K562 (cell line): ENCODE data around the gene LBHD1.

ENCODE experiments used
- CHAMP1 ChIP-seq: fragments of 450-650 bp; IDR thresholded peaks from 2 replicates; pipeline ENCODE4 v1.6.1; 2016; ENCODE audit warnings: mild to moderate bottlenecking
- MAFK ChIP-seq: IDR thresholded peaks from 2 replicates; pipeline ENCODE4 v1.6.1; 2011; ENCODE audit warnings: low read length, improper control_type of control experiment
- SIX5 ChIP-seq, 2 experiments: IDR thresholded peaks; 2 replicates each; pipeline ENCODE4 v1.6.1; 2011; ENCODE audit warnings: low read length in 2 of 2, borderline replicate concordance in 1 of 2, low read depth in 1 of 2, mild to moderate bottlenecking in 1 of 2, moderate library complexity in 1 of 2; ENCODE audit not compliant: insufficient read depth in 1 of 2
- ZHX1 ChIP-seq: fragments of 150-350 bp; conservative IDR thresholded peaks from 2 replicates; pipeline ENCODE4 v1.6.1; 2014; ENCODE audit warnings: low read length

- no peak for TF ChIP-seq SIX5 (IDR thresholded peaks at IDR 0.05; ENCODE audit: borderline replicate concordance in 1 of 2, insufficient read depth in 1 of 2, low read depth in 1 of 2, low read length in 2 of 2)
- no peak for TF ChIP-seq CHAMP1
- no peak for TF ChIP-seq MAFK
- TF ChIP-seq ZHX1: no peak
These were observed 15.7 kb upstream of the LBHD1 start for GRCh38 chr11:62687508-62688396.
